ENCODE results near the gene KCNAB1.

DNA sequence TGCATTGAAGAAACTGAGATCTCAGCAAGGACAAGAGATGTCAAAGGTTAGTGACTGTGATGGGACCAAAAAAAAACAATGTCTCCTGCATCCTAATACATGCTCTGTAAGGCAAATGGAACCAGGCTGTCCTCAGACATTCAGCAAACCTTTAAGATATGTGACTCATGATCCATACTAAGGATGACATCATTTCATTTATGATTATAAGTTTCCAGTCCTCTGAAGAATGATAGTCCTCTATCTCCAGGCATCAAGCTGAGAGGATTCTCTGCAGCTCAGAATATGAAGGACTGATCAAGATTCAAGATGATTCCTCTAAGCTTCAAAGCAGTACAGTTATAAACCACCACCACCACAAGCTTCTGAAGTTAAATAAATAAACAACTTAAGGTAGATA, 386.9 kb downstream of the KCNAB1 start:
- TF ChIP-seq, protein P1, sequence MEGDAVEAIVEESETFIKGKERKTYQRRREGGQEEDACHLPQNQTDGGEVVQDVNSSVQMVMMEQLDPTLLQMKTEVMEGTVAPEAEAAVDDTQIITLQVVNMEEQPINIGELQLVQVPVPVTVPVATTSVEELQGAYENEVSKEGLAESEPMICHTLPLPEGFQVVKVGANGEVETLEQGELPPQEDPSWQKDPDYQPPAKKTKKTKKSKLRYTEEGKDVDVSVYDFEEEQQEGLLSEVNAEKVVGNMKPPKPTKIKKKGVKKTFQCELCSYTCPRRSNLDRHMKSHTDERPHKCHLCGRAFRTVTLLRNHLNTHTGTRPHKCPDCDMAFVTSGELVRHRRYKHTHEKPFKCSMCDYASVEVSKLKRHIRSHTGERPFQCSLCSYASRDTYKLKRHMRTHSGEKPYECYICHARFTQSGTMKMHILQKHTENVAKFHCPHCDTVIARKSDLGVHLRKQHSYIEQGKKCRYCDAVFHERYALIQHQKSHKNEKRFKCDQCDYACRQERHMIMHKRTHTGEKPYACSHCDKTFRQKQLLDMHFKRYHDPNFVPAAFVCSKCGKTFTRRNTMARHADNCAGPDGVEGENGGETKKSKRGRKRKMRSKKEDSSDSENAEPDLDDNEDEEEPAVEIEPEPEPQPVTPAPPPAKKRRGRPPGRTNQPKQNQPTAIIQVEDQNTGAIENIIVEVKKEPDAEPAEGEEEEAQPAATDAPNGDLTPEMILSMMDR (optimal IDR thresholded peaks at IDR 0.05 in 1 of 3, IDR thresholded peaks at IDR 0.05 in 1 of 3, conservative IDR thresholded peaks at IDR 0.05 in 1 of 3; ENCODE audit: extremely low read depth in 1 of 3, insufficient read depth in 2 of 3, low read length in 3 of 3): no peak
- no peak for TF ChIP-seq EZH2 (IDR thresholded peaks at IDR 0.05; ENCODE audit: low read length)

Data from keratinocyte (primary cell).